ENCODE data around the gene OR1D2.
A peak's percentile ranks its signal among the peaks of the same experiment; 100 is the strongest.
"Not testable (repeated sequence)": the region's sequence is repeated elsewhere in the genome, so short reads cannot be mapped to it uniquely, and the experiment has no call there.

Gene OR1D2

DNA sequence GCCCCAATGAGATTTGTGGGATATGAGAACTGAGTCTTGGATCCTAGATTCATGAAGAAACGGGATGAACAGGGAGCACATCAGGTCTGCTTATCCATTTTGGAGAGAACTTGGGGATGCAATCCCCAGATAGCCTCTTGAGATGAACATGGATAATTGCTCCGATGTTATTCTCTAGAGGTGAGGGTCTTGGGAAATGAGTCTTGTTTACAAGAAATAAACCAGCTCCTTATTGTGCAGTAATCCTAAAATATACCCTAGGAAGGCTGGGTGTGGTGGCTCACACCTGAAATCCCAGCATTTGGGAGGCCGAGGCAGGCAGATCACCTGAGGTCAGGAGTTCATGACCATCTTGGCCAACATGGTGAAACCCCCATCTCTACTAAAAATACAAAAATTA is at the start of gene OR1D2:
Gene OR1D2, minus strand, starts transcription at position 101 of the 400 bp plus-strand sequence. CDS start 11,426 bp downstream, outside the sequence.
- Histone ChIP-seq H3K4me3 (ENCODE audit: low read depth in 1 of 5, low read length in 5 of 5) (no peak within 1 kb of the TSS), H3K9me3 (ENCODE audit: control insufficient read depth in 5 of 5, low read length in 5 of 5) (peaks cover 0 to 21% (median 13%) of the 10 kb centered on the region in 5 donors), H3K9ac (ENCODE audit: low read length in 5 of 5) (no peak within 1 kb of the TSS), H3K27me3 (ENCODE audit: control insufficient read depth in 5 of 5, insufficient read depth in 4 of 5, low read length in 5 of 5) (no peaks in the 10 kb centered on the region), H3K27ac (ENCODE audit: low read depth, low read length) (no peak within 1 kb of the TSS), H3K36me3 (ENCODE audit: control insufficient read depth in 5 of 5, insufficient read depth in 5 of 5, low read length in 5 of 5) (no peaks in the 10 kb centered on the region), H3K4me1 (ENCODE audit: control insufficient read depth in 5 of 5, insufficient read depth in 5 of 5, low read length in 5 of 5) (no peaks in the 10 kb centered on the region)

DNA sequence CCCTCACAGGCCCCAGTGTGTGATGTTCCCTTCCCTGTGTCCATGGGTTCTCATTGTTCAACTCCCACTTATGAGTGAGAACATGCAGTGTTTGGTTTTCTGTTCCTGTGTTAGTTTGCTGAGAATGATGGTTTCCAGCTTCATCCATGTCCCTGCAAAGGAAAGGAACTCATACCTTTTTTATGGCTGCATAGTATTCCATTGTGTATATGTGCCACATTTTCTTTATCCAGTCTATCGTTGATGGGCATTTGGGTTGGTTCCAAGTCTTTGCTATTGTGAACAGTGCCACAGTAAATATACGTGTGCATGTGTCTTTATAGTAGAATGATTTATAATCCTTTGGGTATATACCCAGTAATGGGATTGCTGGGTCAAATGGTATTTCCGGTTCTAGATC is 33.3 kb upstream of the OR1D2 start:
- not testable (repeated sequence) for H3K9me3 ChIP-seq (ENCODE audit: control insufficient read depth in 5 of 5, low read length in 5 of 5); H3K27me3 ChIP-seq (ENCODE audit: control insufficient read depth in 5 of 5, insufficient read depth in 4 of 5, low read length in 5 of 5); H3K9ac ChIP-seq (ENCODE audit: low read length in 5 of 5); H3K4me3 ChIP-seq (ENCODE audit: low read depth in 1 of 5, low read length in 5 of 5); H3K27ac ChIP-seq (ENCODE audit: low read depth, low read length); H3K4me1 ChIP-seq (ENCODE audit: control insufficient read depth in 5 of 5, insufficient read depth in 5 of 5, low read length in 5 of 5); H3K36me3 ChIP-seq (ENCODE audit: control insufficient read depth in 5 of 5, insufficient read depth in 5 of 5, low read length in 5 of 5)

DNA sequence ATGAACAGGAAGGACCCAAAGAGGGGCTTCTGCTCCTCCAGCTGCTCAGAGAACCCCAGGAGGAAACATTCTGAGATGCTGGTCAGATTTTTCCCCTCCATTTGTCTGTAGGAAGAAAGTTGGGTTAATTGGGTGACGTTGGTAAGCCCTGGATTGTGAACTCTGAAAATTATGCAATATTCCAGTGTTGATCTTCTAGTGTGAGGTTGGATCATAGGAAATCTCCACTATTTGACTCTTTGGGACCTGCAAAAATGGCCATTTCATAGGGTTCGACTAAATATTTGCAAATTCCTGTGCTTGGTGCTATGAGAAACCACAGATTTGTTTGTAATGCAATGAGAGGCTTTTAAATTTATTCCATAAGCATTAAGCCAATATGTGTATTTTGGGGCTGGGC is 23.2 kb upstream of the OR1D2 start, which contains the start of gene OR1G1:
Gene OR1G1, minus strand, starts transcription at position 101 of the 400 bp plus-strand sequence. Its CDS starts 0 bp downstream, at position 101.
- H3K9ac ChIP-seq (ENCODE audit: low read length in 5 of 5) = no peak within 1 kb of the TSS
- H3K4me1 ChIP-seq (ENCODE audit: control insufficient read depth in 5 of 5, insufficient read depth in 5 of 5, low read length in 5 of 5) = no peaks in the 10 kb centered on the region
- peaks cover 4 to 9% (median 4%) of the 10 kb centered on the region in 5 donors for H3K27me3 ChIP-seq (ENCODE audit: control insufficient read depth in 5 of 5, insufficient read depth in 4 of 5, low read length in 5 of 5)
- H3K4me3 ChIP-seq (ENCODE audit: low read depth in 1 of 5, low read length in 5 of 5) = no peak within 1 kb of the TSS
- no peaks in the 10 kb centered on the region for H3K36me3 ChIP-seq (ENCODE audit: control insufficient read depth in 5 of 5, insufficient read depth in 5 of 5, low read length in 5 of 5)
- H3K27ac ChIP-seq (ENCODE audit: low read depth, low read length) = no peak within 1 kb of the TSS
- no peaks in the 10 kb centered on the region for H3K9me3 ChIP-seq (ENCODE audit: control insufficient read depth in 5 of 5, low read length in 5 of 5)

DNA sequence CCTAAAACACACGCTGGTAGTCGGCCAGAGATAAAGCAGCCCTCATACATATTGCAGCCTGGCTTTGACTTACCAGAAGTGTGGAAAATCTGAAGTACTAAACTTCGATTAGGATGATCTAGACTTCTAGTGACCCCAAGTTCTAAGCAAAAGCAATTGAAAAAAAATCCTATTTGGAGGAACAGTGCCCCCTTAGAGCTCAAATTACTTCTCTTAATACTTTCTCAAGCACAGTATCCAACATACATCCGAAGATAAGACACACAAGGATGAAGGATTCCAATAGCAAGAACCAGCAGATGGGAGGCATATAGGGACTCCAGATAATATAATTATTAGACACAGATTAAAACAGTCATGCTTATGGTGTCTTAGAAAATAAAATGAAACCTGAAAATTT is 30.4 kb downstream of the OR1D2 start:
- H3K9me3 ChIP-seq (ENCODE audit: control insufficient read depth in 5 of 5, low read length in 5 of 5); H3K27me3 ChIP-seq (ENCODE audit: control insufficient read depth in 5 of 5, insufficient read depth in 4 of 5, low read length in 5 of 5); H3K4me1 ChIP-seq (ENCODE audit: control insufficient read depth in 5 of 5, insufficient read depth in 5 of 5, low read length in 5 of 5); H3K36me3 ChIP-seq (ENCODE audit: control insufficient read depth in 5 of 5, insufficient read depth in 5 of 5, low read length in 5 of 5); H3K4me3 ChIP-seq (ENCODE audit: low read depth in 1 of 5, low read length in 5 of 5); H3K27ac ChIP-seq (ENCODE audit: low read depth, low read length); H3K9ac ChIP-seq (ENCODE audit: low read length in 5 of 5): not testable (repeated sequence)

- H3K27ac ChIP-seq (ENCODE audit: low read depth, low read length); H3K36me3 ChIP-seq (ENCODE audit: control insufficient read depth in 5 of 5, insufficient read depth in 5 of 5, low read length in 5 of 5); H3K4me3 ChIP-seq (ENCODE audit: low read depth in 1 of 5, low read length in 5 of 5); H3K9ac ChIP-seq (ENCODE audit: low read length in 5 of 5); H3K27me3 ChIP-seq (ENCODE audit: control insufficient read depth in 5 of 5, insufficient read depth in 4 of 5, low read length in 5 of 5); H3K9me3 ChIP-seq (ENCODE audit: control insufficient read depth in 5 of 5, low read length in 5 of 5); H3K4me1 ChIP-seq (ENCODE audit: control insufficient read depth in 5 of 5, insufficient read depth in 5 of 5, low read length in 5 of 5): not testable (repeated sequence)
Measured at GRCh38 chr17:3065192-3065591, 39.0 kb downstream of the OR1D2 start.

DNA sequence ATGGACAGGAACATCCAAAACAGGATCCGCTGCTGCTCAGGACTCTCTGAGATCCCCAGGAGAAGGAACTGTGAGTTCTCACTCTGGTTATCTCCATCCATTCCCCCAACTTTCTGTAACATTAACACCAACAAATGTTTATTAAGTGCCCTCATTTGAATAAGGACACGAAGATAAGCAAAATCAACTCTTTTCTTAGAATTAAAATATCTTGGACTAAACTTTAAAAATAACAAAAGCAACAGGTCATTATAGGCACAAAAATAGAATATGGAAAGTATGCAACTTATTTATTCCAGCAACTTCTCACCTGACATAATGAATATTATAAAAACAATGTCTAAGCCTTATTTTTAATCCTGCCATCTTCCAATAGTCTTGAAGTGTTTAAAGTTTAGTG is 40.7 kb downstream of the OR1D2 start, which contains the start of gene OR1D5:
Gene OR1D5, minus strand, starts transcription at position 101 of the 400 bp plus-strand sequence. Its CDS starts 0 bp downstream, at position 101.
- H3K4me3 ChIP-seq (ENCODE audit: low read depth in 1 of 5, low read length in 5 of 5); H3K9me3 ChIP-seq (ENCODE audit: control insufficient read depth in 5 of 5, low read length in 5 of 5); H3K4me1 ChIP-seq (ENCODE audit: control insufficient read depth in 5 of 5, insufficient read depth in 5 of 5, low read length in 5 of 5); H3K27me3 ChIP-seq (ENCODE audit: control insufficient read depth in 5 of 5, insufficient read depth in 4 of 5, low read length in 5 of 5); H3K36me3 ChIP-seq (ENCODE audit: control insufficient read depth in 5 of 5, insufficient read depth in 5 of 5, low read length in 5 of 5); H3K27ac ChIP-seq (ENCODE audit: low read depth, low read length); H3K9ac ChIP-seq (ENCODE audit: low read length in 5 of 5): not testable (repeated sequence)

DNA sequence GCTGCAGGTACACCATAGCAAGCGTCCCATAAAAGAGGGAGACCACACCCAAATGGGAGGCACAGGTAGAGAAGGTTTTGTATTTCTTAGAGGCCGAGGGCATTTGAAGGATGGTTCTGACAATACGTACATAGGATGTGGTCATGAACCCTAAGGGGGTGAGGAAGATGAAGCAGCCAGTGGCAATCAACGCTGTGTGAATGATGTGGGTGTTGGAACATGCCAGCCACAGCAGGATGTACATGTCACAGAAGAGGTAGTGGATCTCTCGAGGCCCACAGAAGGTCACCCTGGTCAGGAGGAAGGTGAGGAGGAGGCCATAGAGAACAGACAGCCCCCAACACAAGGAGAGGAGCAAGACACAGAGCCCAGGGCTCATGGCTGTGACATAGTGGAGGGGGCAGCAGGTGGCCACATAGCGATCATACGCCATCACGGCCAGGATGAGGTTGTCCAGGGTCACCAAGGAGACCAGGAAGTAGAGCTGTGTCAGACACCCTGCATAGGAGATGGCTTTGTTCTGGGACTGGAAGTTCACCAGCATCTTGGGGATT is 41.3 kb downstream of the OR1D2 start:
- not testable (repeated sequence) for H3K9ac ChIP-seq (ENCODE audit: low read length in 5 of 5); H3K27ac ChIP-seq (ENCODE audit: low read depth, low read length); H3K9me3 ChIP-seq (ENCODE audit: control insufficient read depth in 5 of 5, low read length in 5 of 5); H3K36me3 ChIP-seq (ENCODE audit: control insufficient read depth in 5 of 5, insufficient read depth in 5 of 5, low read length in 5 of 5); H3K27me3 ChIP-seq (ENCODE audit: control insufficient read depth in 5 of 5, insufficient read depth in 4 of 5, low read length in 5 of 5); H3K4me1 ChIP-seq (ENCODE audit: control insufficient read depth in 5 of 5, insufficient read depth in 5 of 5, low read length in 5 of 5); H3K4me3 ChIP-seq (ENCODE audit: low read depth in 1 of 5, low read length in 5 of 5)

- H3K27me3 ChIP-seq (ENCODE audit: control insufficient read depth in 5 of 5, insufficient read depth in 4 of 5, low read length in 5 of 5); H3K27ac ChIP-seq (ENCODE audit: low read depth, low read length); H3K4me3 ChIP-seq (ENCODE audit: low read depth in 1 of 5, low read length in 5 of 5); H3K36me3 ChIP-seq (ENCODE audit: control insufficient read depth in 5 of 5, insufficient read depth in 5 of 5, low read length in 5 of 5); H3K9me3 ChIP-seq (ENCODE audit: control insufficient read depth in 5 of 5, low read length in 5 of 5); H3K9ac ChIP-seq (ENCODE audit: low read length in 5 of 5); H3K4me1 ChIP-seq (ENCODE audit: control insufficient read depth in 5 of 5, insufficient read depth in 5 of 5, low read length in 5 of 5): not testable (repeated sequence)
Measured at GRCh38 chr17:3054868-3055267, 49.4 kb downstream of the OR1D2 start.

DNA sequence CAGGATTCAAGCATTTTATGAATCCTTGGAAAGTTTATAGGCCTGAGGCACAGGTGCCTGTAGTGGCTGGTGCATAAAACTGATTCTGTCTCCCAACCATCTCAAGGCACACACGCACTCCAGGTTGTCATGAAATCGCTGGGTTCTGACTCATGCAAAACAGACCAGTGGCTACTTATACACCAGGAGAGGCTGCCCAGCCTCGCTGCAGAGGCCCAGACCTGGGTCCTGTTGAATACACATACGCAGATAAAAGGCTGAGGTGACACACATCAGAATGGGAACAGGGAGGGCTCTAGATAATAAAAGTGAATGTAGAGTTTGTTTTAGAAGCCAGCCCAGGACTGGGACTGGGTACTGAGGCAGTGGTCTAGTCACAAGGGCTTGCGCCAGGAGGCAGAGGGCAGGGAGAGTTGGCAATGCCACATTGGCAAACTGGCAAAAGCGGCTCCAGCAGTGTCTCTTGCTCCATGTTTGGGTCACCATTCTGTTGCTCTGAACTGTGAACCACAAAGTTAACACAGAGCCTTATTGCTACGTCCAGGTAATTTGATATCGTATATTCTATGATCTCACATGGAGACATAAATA is 54.4 kb downstream of the OR1D2 start:
- peak overlapping the region in 4 of 5 donors; percentile 89 to 95 (median 91) for H3K4me3 ChIP-seq (ENCODE audit: low read depth in 1 of 5, low read length in 5 of 5)
- H3K9ac ChIP-seq (ENCODE audit: low read length in 5 of 5) = no peak overlapping the region
- peaks cover 0 to 12% (median 10%) of the 10 kb centered on the region in 5 donors for H3K4me1 ChIP-seq (ENCODE audit: control insufficient read depth in 5 of 5, insufficient read depth in 5 of 5, low read length in 5 of 5)
- H3K36me3 ChIP-seq (ENCODE audit: control insufficient read depth in 5 of 5, insufficient read depth in 5 of 5, low read length in 5 of 5) = no peaks in the 10 kb centered on the region
- H3K27ac ChIP-seq (ENCODE audit: low read depth, low read length) = no peak overlapping the region
- no peaks in the 10 kb centered on the region for H3K27me3 ChIP-seq (ENCODE audit: control insufficient read depth in 5 of 5, insufficient read depth in 4 of 5, low read length in 5 of 5)
- H3K9me3 ChIP-seq (ENCODE audit: control insufficient read depth in 5 of 5, low read length in 5 of 5) = no peaks in the 10 kb centered on the region

DNA sequence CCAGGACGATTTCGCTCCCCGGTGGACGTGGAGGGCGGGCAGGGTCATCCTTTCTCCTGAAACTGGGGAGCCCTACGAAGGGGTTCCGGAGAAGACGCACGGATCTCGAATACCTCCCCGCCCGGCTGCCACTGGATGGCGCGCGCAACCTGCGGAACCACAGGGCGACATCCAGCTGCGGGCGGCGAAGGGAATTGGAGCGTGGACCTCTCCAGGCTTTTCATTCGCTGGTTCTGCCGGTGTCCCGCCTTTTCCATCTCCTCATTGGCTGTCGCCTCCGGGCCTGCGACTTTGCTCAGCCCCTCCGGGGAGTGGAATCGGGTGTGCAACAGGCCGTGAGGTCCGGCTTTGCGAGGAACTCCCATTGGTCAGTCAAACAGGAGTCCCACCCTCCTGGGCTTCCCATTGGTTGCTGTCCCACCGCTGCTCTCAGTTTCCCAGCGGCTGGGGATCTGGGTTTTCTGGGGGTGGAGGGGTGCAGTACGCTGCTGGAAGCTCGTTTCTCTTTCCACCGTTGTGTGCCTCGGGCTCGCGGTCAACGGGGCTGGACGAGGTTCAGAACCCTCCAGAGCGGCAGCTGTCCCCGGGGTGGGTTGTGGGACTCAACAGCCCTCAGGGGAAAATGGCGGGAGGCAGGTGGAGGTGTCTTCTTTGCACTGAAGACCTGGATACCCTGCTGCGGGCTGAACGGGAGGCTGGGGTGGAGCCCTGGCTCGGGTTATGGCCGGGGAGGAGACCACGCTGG is 55.3 kb downstream of the OR1D2 start:
- Histone ChIP-seq H3K9ac (ENCODE audit: low read length in 5 of 5) (peak overlapping the region; percentile 48 to 90 (median 84)), H3K36me3 (ENCODE audit: control insufficient read depth in 5 of 5, insufficient read depth in 5 of 5, low read length in 5 of 5) (no peaks in the 10 kb centered on the region), H3K4me3 (ENCODE audit: low read depth in 1 of 5, low read length in 5 of 5) (peak overlapping the region; percentile 78 to 95 (median 90)), H3K27me3 (ENCODE audit: control insufficient read depth in 5 of 5, insufficient read depth in 4 of 5, low read length in 5 of 5) (no peaks in the 10 kb centered on the region), H3K9me3 (ENCODE audit: control insufficient read depth in 5 of 5, low read length in 5 of 5) (peaks cover 0 to 9% (median 7%) of the 10 kb centered on the region in 5 donors), H3K4me1 (ENCODE audit: control insufficient read depth in 5 of 5, insufficient read depth in 5 of 5, low read length in 5 of 5) (peaks cover 0 to 12% (median 10%) of the 10 kb centered on the region in 5 donors), H3K27ac (ENCODE audit: low read depth, low read length) (no peak overlapping the region)

Measured in subcutaneous abdominal adipose tissue (tissue), 5 donors.